HG03469 (cell line): Measurements from ENCODE around the gene SPATA16.

Experiments used
- ATAC-seq: cut with Tn5 transposase; IDR thresholded peaks from one replicate; pipeline ENCODE4 v1.9.1; 2021; ENCODE audit warnings: mild to moderate bottlenecking, moderate library complexity, moderate number of reproducible peaks; ENCODE audit not compliant: unreplicated experiment

SPATA16 gene

GRCh38 chr3:173007079-173007723, 133.8 kb downstream of the SPATA16 start:
- ATAC-seq, result no peak

GRCh38 chr3:173006006-173006405, 135.0 kb downstream of the SPATA16 start:
- ATAC-seq, result no peak

GRCh38 chr3:173004681-173005080, 136.4 kb downstream of the SPATA16 start:
- no peak for ATAC-seq

GRCh38 chr3:173003956-173004355, 137.1 kb downstream of the SPATA16 start:
- no peak for ATAC-seq

GRCh38 chr3:173003471-173003870, 137.6 kb downstream of the SPATA16 start:
- no peak for ATAC-seq

GRCh38 chr3:173001622-173002021, 139.4 kb downstream of the SPATA16 start:
- no peak for ATAC-seq

- ATAC-seq, result no peak
Observed at GRCh38 chr3:173000553-173000952, 140.5 kb downstream of the SPATA16 start.

- ATAC-seq, result no peak
Observed at GRCh38 chr3:172993412-172993811, 147.6 kb downstream of the SPATA16 start.

- no peak for ATAC-seq
Observed at GRCh38 chr3:172991424-172991996, 149.5 kb downstream of the SPATA16 start.

GRCh38 chr3:172989373-172989772, 151.7 kb downstream of the SPATA16 start:
- no peak for ATAC-seq

- no peak for ATAC-seq
Observed at GRCh38 chr3:172987273-172987672, 153.8 kb downstream of the SPATA16 start.

- no peak for ATAC-seq
Observed at GRCh38 chr3:172984914-172985313, 156.1 kb downstream of the SPATA16 start.

- no peak for ATAC-seq
Observed at GRCh38 chr3:172982736-172983364, 158.2 kb downstream of the SPATA16 start.

GRCh38 chr3:172981407-172981983, 159.5 kb downstream of the SPATA16 start:
- no peak for ATAC-seq

GRCh38 chr3:172980849-172981248, 160.2 kb downstream of the SPATA16 start:
- no peak for ATAC-seq

GRCh38 chr3:172977696-172978095, 163.3 kb downstream of the SPATA16 start:
- no peak for ATAC-seq

- ATAC-seq, result no peak
Observed at GRCh38 chr3:172974969-172975368, 166.1 kb downstream of the SPATA16 start.

GRCh38 chr3:172973799-172974198, 167.2 kb downstream of the SPATA16 start:
- ATAC-seq, result no peak

GRCh38 chr3:172972717-172973116, 168.3 kb downstream of the SPATA16 start:
- ATAC-seq, result no peak

GRCh38 chr3:172972067-172972466, 169.0 kb downstream of the SPATA16 start:
- no peak for ATAC-seq

- no peak for ATAC-seq
Observed at GRCh38 chr3:172968646-172969045, 172.4 kb downstream of the SPATA16 start.

- ATAC-seq, result no peak
Observed at GRCh38 chr3:172965256-172965655, 175.8 kb downstream of the SPATA16 start.
